HG02884 (cell line): Measurements from ENCODE around the gene JPH2.

Experiments
- ATAC-seq: cut with Tn5 transposase; IDR thresholded peaks from one replicate; pipeline ENCODE4 v1.9.1; 2021; ENCODE audit warnings: mild to moderate bottlenecking, moderate library complexity; ENCODE audit not compliant: unreplicated experiment

Gene JPH2

GRCh38 chr20:44126445-44126844, 60.5 kb downstream of the JPH2 start:
- no peak for ATAC-seq

- ATAC-seq = no peak
These were observed 61.5 kb downstream of the JPH2 start for GRCh38 chr20:44125332-44126127.

GRCh38 chr20:44123874-44124535, 63.0 kb downstream of the JPH2 start:
- no peak for ATAC-seq

- ATAC-seq = no peak
These were observed 63.7 kb downstream of the JPH2 start for GRCh38 chr20:44123251-44123650.

GRCh38 chr20:44120676-44121425, 66.1 kb downstream of the JPH2 start:
- no peak for ATAC-seq

- no peak for ATAC-seq
These were observed 68.6 kb downstream of the JPH2 start for GRCh38 chr20:44118185-44119033.

GRCh38 chr20:44117296-44118184, 69.4 kb downstream of the JPH2 start:
- ATAC-seq = no peak

- ATAC-seq = no peak
These were observed 71.0 kb downstream of the JPH2 start for GRCh38 chr20:44115762-44116644.

GRCh38 chr20:44115181-44115580, 71.8 kb downstream of the JPH2 start:
- no peak for ATAC-seq

- no peak for ATAC-seq
These were observed 73.2 kb downstream of the JPH2 start for GRCh38 chr20:44113618-44114376.

- no peak for ATAC-seq
These were observed 73.9 kb downstream of the JPH2 start for GRCh38 chr20:44112889-44113617.

- no peak for ATAC-seq
These were observed 74.5 kb downstream of the JPH2 start for GRCh38 chr20:44112456-44112855.

GRCh38 chr20:44111712-44112335, 75.2 kb downstream of the JPH2 start:
- ATAC-seq = no peak

GRCh38 chr20:44110816-44111568, 76.0 kb downstream of the JPH2 start:
- no peak for ATAC-seq

- ATAC-seq = no peak
These were observed 77.0 kb downstream of the JPH2 start for GRCh38 chr20:44109951-44110361.

- ATAC-seq = no peak
These were observed 80.4 kb downstream of the JPH2 start for GRCh38 chr20:44106615-44107014.
